Karpas-422 (cell line): ENCODE measurements around the gene IPO9. TPM values are rescaled to one million over a fixed set of nuclear protein-coding genes. Genes with fewer than 3 reads are reported as not detected.

Experiments
- DNase-seq: peaks from one replicate; pipeline ENCODE4 v3.0.0-alpha.2; 2015
- H2AFZ ChIP-seq: fragments of 200-600 bp; sonication (generic); 2 replicates; pipeline ENCODE4 v1.6.1; 2014; ENCODE audit warnings: antibody characterized with exemption, low read length, mixed read lengths
- H3K27ac ChIP-seq: fragments of 200-600 bp; sonication (generic); 2 replicates; pipeline ENCODE4 v1.5.1; 2014; ENCODE audit warnings: mild to moderate bottlenecking, low read length, moderate library complexity
- H3K27me3 ChIP-seq: fragments of 200-600 bp; sonication (generic); 2 replicates; pipeline ENCODE4 v1.6.1; 2014; ENCODE audit warnings: low read length, mixed read lengths
- H3K36me3 ChIP-seq: fragments of 200-600 bp; sonication (generic); 2 replicates; pipeline ENCODE4 v1.6.1; 2014; ENCODE audit warnings: low read length, mixed read lengths; ENCODE audit not compliant: insufficient read depth
- H3K4me1 ChIP-seq: fragments of 200-600 bp; sonication (generic); 2 replicates; pipeline ENCODE4 v1.6.1; 2014; ENCODE audit warnings: mild to moderate bottlenecking, low read length, mixed read lengths
- H3K4me2 ChIP-seq: fragments of 200-600 bp; sonication (generic); 2 replicates; pipeline ENCODE4 v1.6.1; 2014; ENCODE audit warnings: low read length, low read depth, mild to moderate bottlenecking; ENCODE audit not compliant: poor library complexity, severe bottlenecking
- H3K4me3 ChIP-seq: fragments of 200-600 bp; sonication (generic); 2 replicates; pipeline ENCODE4 v1.5.1; 2014; ENCODE audit warnings: mild to moderate bottlenecking, antibody characterized with exemption, low read length, mixed read lengths
- H3K79me2 ChIP-seq: fragments of 200-600 bp; sonication (generic); 2 replicates; pipeline ENCODE4 v1.6.1; 2014; ENCODE audit warnings: mild to moderate bottlenecking, low read length, mixed read lengths
- H3K9ac ChIP-seq: fragments of 200-600 bp; sonication (generic); 2 replicates; pipeline ENCODE4 v1.6.0; 2014; ENCODE audit warnings: low read length
- H3K9me2 ChIP-seq: fragments of 200-600 bp; sonication (generic), shearing (Covaris generic); replicated peaks from 2 replicates; pipeline ENCODE4 v1.6.0; 2014; ENCODE audit warnings: mild to moderate bottlenecking, low read length, moderate library complexity; ENCODE audit not compliant: insufficient read depth
- H3K9me3 ChIP-seq: fragments of 300-700, 200-600 bp; sonication (generic); 2 replicates; pipeline ENCODE4 v1.6.1; 2014; ENCODE audit warnings: low read length, mixed read lengths
- H4K20me1 ChIP-seq: fragments of 200-600 bp; sonication (generic); 2 replicates; pipeline ENCODE4 v1.6.1; 2014; ENCODE audit warnings: mild to moderate bottlenecking, antibody characterized with exemption, low read length, low read depth; ENCODE audit not compliant: insufficient read depth
- total RNA-seq: library from RNA; depleted of rRNA; stranded (reverse); fragments of >200 nt; shearing (Covaris generic); gene quantifications from 2 replicates; pipeline ENCODE4 v1.2.3, GENCODE V29; 2014; ENCODE audit warnings: low replicate concordance; rRNA removed

IPO9 gene
- 19.4 and 22.7 TPM in 2 replicates for total RNA-seq

DNA sequence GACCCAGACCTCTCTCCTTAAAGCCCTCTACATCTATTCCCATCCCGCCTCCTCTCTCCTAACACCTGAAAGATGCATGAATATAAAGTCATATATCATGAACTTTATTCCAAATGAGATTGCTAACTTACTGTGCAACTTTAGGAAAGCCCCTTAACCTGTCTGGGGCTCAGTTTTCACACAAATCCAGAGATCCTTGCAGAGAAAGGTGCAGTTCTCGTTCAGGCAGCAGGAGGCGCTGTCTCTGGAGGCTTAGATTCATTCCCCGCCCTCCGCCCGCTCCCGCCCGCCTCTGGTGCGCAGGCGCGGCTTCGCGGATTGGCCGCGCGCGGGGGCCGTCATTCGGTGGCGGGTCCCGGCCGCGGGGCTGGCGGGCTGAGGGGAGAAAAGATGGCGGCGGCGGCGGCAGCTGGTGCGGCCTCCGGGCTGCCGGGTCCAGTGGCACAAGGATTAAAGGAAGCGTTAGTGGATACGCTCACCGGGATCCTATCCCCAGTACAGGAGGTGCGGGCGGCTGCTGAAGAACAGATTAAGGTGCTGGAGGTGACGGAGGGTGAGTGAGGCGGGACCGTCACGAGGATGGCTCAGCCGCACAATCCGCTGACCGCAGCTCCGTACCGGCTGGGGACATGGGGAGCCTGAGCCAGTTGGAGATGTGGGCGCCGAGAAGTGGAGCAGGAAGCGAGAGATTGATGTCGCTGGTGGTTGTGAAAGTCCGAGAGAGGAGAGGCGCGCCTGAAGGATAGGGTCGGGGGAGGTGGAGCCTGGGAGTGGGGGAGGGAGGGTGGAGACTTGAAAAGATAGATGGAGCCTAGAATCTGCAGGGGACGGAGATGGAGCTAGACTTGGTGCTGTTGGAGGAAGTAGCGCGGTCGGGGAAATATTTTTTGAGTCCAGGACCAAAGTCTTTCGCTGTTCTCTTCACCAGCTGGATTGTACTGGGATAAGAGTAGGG is at the start of gene IPO9:
Gene IPO9, plus strand, starts transcription at position 338 of the 955 bp plus-strand sequence. Its CDS starts 53 bp downstream, at position 391.
- Histone ChIP-seq H3K79me2 (peaks cover 58% of the 10 kb centered on the region), H2AFZ (peak within 1 kb of the TSS; percentile 92), H4K20me1 (peaks cover 31% of the 10 kb centered on the region), H3K36me3 (no peaks in the 10 kb centered on the region), H3K4me2 (peak within 1 kb of the TSS; percentile 96), H3K27ac (peak within 1 kb of the TSS; percentile 83), H3K4me3 (peak within 1 kb of the TSS; percentile 99), H3K9ac (peak within 1 kb of the TSS; percentile 99), H3K27me3 (no peaks in the 10 kb centered on the region), H3K9me2 (no peaks in the 10 kb centered on the region), H3K9me3 (no peaks in the 10 kb centered on the region), H3K4me1 (peaks cover 35% of the 10 kb centered on the region)
- peak; percentile 98 for DNase-seq

DNA sequence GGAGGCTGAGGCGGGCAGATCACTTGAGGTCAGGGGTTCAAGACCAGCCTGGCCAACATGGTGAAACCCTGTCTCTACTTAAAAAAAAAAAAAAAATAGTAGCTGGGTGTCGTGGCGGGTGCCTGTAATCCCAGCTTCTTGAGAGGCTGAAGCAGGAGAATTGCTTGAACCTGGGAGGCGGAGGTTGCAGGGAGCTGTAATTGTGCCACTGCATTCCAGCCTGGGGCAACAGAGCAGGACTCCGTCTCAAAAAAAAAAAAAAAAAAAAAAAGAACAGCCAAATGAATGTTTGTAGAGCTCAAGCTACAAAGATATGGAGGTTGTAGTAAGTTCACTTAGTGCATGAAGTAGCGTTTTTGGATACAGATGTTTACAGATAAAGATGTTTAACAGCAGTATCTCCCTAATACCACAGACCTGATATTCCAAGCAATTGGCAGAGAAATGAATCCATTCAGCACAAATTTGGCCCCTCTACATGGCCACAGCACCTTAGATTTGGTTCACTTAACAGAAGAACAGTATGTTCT is 49.5 kb upstream of the IPO9 start:
- Histone ChIP-seq H3K9me2 (no peaks in the 10 kb centered on the region), H3K36me3 (no peaks in the 10 kb centered on the region)

DNA sequence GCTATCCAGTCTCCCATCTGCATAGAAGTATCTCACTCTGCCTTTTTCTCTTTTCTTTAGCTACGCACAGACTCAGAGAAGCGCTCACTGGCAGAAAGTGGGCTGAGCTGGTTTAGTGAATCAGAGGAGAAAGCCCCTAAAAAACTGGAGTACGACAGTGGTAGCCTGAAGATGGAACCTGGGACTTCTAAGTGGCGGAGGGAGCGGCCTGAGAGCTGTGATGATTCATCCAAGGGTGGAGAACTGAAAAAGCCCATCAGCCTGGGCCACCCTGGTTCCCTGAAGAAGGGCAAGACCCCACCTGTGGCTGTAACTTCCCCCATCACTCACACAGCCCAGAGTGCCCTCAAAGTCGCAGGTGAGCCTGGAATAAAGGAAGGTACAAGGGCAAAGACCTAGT is 48.0 kb upstream of the IPO9 start:
- no peak overlapping the region for H3K9ac ChIP-seq
- no peaks in the 10 kb centered on the region for H3K27me3 ChIP-seq
- no peaks in the 10 kb centered on the region for H4K20me1 ChIP-seq
- H3K4me1 ChIP-seq, result no peaks in the 10 kb centered on the region
- H3K9me2 ChIP-seq, result no peaks in the 10 kb centered on the region
- H2AFZ ChIP-seq, result no peak overlapping the region
- H3K4me2 ChIP-seq, result no peak overlapping the region
- no peaks in the 10 kb centered on the region for H3K79me2 ChIP-seq
- no peak for DNase-seq
- no peaks in the 10 kb centered on the region for H3K36me3 ChIP-seq
- no peak overlapping the region for H3K27ac ChIP-seq
- no peaks in the 10 kb centered on the region for H3K9me3 ChIP-seq
- H3K4me3 ChIP-seq, result no peak overlapping the region

More for the DNA sequence above, 49.5 kb upstream of the IPO9 start:
- H3K27me3 ChIP-seq, result no peaks in the 10 kb centered on the region
- H3K4me2 ChIP-seq, result no peak overlapping the region
- H2AFZ ChIP-seq, result no peak overlapping the region
- H3K9ac ChIP-seq, result no peak overlapping the region
- no peaks in the 10 kb centered on the region for H4K20me1 ChIP-seq
- H3K79me2 ChIP-seq, result no peaks in the 10 kb centered on the region
- H3K9me3 ChIP-seq, result no peaks in the 10 kb centered on the region
- DNase-seq, result no peak
- no peak overlapping the region for H3K27ac ChIP-seq
- H3K4me3 ChIP-seq, result no peak overlapping the region
- no peaks in the 10 kb centered on the region for H3K4me1 ChIP-seq

DNA sequence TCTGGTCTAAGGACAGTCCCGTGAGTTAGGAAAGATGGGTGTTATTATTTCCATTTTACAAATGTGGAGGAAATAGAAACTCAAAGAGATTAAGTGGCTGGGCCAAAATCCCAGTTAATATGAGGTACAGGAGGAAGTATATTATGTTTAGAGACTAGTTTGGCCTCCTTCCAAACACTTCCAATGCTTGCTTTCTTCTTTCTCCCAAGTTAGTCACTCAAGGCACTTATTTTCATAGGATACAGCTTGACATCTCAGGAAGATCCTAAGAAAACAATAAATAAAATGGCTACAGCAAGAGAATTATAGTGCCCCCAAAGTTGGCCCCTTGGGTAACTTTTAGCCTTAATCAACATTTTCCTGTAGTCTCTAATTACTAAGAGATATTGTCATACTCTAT is 47.5 kb upstream of the IPO9 start:
- no peak for DNase-seq
- no peak overlapping the region for H3K4me3 ChIP-seq
- H3K9me2 ChIP-seq, result no peaks in the 10 kb centered on the region
- H3K9me3 ChIP-seq, result no peaks in the 10 kb centered on the region
- H2AFZ ChIP-seq, result no peak overlapping the region
- H3K27ac ChIP-seq, result no peak overlapping the region
- no peaks in the 10 kb centered on the region for H3K79me2 ChIP-seq
- no peaks in the 10 kb centered on the region for H4K20me1 ChIP-seq
- no peak overlapping the region for H3K9ac ChIP-seq
- no peaks in the 10 kb centered on the region for H3K36me3 ChIP-seq
- no peaks in the 10 kb centered on the region for H3K27me3 ChIP-seq
- no peak overlapping the region for H3K4me2 ChIP-seq
- H3K4me1 ChIP-seq, result no peaks in the 10 kb centered on the region

DNA sequence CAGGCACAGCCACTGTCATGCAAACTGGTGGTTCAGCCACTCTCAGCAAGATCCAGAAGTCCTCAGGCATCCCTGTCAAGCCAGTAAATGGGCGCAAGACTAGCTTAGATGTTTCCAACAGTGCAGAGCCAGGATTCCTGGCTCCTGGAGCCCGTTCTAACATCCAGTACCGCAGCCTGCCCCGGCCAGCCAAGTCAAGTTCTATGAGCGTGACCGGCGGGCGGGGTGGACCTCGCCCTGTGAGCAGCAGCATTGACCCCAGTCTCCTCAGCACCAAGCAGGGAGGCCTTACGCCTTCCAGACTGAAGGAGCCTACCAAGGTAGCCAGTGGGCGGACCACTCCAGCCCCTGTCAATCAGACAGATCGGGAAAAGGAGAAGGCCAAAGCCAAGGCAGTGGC is 46.6 kb upstream of the IPO9 start:
- Histone ChIP-seq H2AFZ (no peak overlapping the region), H3K4me1 (no peaks in the 10 kb centered on the region), H3K4me3 (no peak overlapping the region), H4K20me1 (no peaks in the 10 kb centered on the region), H3K36me3 (no peaks in the 10 kb centered on the region), H3K9ac (no peak overlapping the region), H3K4me2 (no peak overlapping the region), H3K27me3 (no peaks in the 10 kb centered on the region), H3K9me3 (no peaks in the 10 kb centered on the region), H3K9me2 (no peaks in the 10 kb centered on the region), H3K27ac (no peak overlapping the region), H3K79me2 (no peaks in the 10 kb centered on the region)
- no peak for DNase-seq

DNA sequence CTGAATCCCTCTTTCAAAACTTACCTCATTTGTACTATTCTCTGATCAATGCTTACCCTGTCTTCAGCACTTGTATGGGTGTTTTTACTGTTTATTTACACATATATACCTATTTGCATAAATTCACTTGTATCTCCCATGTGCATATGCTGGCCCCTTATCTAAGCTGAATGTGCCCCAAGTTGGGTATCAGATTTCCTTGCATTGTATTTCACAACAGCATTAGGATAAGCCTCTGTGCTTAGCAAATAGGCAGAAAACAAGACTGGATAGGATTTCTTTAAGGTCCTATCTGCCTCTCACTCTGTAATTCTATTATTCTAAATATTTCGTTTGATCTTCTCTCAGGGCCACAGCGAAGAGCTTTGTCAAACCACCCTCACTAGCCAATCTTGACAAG is 45.9 kb upstream of the IPO9 start:
- H3K9ac ChIP-seq, result no peak overlapping the region
- H2AFZ ChIP-seq, result no peak overlapping the region

DNA sequence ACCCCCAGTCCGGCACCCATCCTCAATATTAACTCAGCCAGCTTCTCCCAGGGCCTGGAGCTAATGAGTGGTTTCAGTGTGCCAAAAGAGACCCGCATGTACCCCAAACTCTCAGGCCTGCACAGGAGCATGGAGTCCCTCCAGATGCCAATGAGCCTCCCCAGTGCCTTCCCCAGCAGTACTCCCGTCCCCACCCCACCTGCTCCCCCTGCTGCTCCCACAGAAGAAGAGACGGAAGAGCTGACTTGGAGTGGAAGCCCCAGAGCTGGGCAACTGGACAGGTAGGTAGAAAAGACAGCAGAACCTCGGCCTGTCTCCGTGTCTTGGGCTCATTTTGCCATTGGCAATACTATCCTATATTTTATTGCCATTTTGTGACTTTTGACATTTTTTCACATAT is 45.4 kb upstream of the IPO9 start:
- no peak overlapping the region for H3K27ac ChIP-seq
- H3K9ac ChIP-seq, result no peak overlapping the region
- no peak overlapping the region for H3K4me3 ChIP-seq
- no peaks in the 10 kb centered on the region for H3K27me3 ChIP-seq
- H3K79me2 ChIP-seq, result no peaks in the 10 kb centered on the region
- no peaks in the 10 kb centered on the region for H3K9me2 ChIP-seq
- H2AFZ ChIP-seq, result no peak overlapping the region
- H3K36me3 ChIP-seq, result no peaks in the 10 kb centered on the region
- H3K9me3 ChIP-seq, result no peaks in the 10 kb centered on the region
- no peak overlapping the region for H3K4me2 ChIP-seq
- H3K4me1 ChIP-seq, result no peaks in the 10 kb centered on the region
- DNase-seq, result no peak
- H4K20me1 ChIP-seq, result no peaks in the 10 kb centered on the region

More for the DNA sequence above, 45.9 kb upstream of the IPO9 start:
- H3K79me2 ChIP-seq, result no peaks in the 10 kb centered on the region
- H3K36me3 ChIP-seq, result no peaks in the 10 kb centered on the region
- no peak overlapping the region for H3K4me3 ChIP-seq
- no peaks in the 10 kb centered on the region for H4K20me1 ChIP-seq
- H3K27ac ChIP-seq, result no peak overlapping the region
- no peak overlapping the region for H3K4me2 ChIP-seq
- no peaks in the 10 kb centered on the region for H3K4me1 ChIP-seq
- H3K27me3 ChIP-seq, result no peaks in the 10 kb centered on the region
- H3K9me3 ChIP-seq, result no peaks in the 10 kb centered on the region
- H3K9me2 ChIP-seq, result no peaks in the 10 kb centered on the region
- DNase-seq, result no peak

DNA sequence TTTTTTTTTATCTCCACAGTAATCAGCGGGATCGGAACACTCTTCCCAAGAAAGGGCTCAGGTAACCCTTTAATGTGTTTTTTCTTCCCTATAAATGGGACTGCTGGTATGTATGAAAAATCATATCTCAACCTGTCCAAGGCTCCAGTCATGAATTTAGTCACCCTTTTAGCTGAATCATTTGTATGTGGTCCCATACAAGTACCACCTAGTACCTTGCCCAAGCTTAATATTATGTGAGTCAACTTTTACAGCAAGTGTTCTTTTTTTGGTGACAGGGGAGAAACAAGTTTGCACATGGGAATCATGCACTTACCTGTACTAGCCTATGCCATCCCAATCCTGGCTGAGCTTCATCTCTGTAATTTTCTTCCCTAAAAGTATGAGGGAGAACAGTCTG is 43.7 kb upstream of the IPO9 start:
- no peaks in the 10 kb centered on the region for H3K9me2 ChIP-seq
- H3K4me3 ChIP-seq, result no peak overlapping the region
- H3K9me3 ChIP-seq, result no peaks in the 10 kb centered on the region
- H3K9ac ChIP-seq, result no peak overlapping the region
- no peak overlapping the region for H3K27ac ChIP-seq
- no peaks in the 10 kb centered on the region for H3K36me3 ChIP-seq
- no peak overlapping the region for H3K4me2 ChIP-seq
- DNase-seq, result no peak
- H2AFZ ChIP-seq, result no peak overlapping the region
- H3K4me1 ChIP-seq, result no peaks in the 10 kb centered on the region
- H4K20me1 ChIP-seq, result no peaks in the 10 kb centered on the region
- no peaks in the 10 kb centered on the region for H3K79me2 ChIP-seq
- no peaks in the 10 kb centered on the region for H3K27me3 ChIP-seq
